ENCODE measurements around the gene PHLPP1.

PHLPP1 gene

DNA sequence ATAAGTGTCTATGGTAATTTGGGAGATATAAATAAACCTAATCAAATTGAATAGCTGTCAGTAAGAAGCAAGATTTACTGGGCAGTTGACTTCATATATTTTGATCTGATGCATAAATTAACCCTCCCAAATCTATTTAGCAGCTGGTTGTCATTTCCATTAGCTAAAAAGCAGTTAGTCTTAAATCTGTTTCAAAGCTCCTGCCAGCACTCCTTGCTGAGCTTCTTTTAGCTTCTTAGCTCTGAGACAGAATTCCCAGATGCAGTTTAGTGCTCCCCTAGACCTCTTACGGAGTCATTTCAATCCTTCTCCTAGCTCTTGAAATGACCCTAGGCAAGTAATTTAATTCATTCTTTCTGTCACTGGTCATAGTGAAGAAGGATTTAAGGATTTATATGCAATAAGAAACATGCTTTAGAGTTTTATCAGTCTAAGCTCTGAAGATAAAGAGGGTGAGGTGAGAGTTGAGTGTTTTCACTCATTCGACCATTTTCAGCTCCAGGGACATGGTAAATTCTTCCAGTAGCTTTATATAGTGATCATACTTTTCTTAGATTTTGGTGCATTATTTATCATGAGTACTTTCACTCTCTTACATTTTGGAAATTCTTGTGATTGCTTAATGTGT, 98.9 kb downstream of the PHLPP1 start:
- H3K9me3 ChIP-seq (replicated peaks; ENCODE audit: insufficient read depth, low read length) = no peaks in the 10 kb centered on the region
- H3K79me2 ChIP-seq (ENCODE audit: low read length) = no peaks in the 10 kb centered on the region
- no peak overlapping the region for H3K4me3 ChIP-seq (ENCODE audit: low read length)
- no peaks in the 10 kb centered on the region for H3K27me3 ChIP-seq (replicated peaks; ENCODE audit: insufficient read depth, low read length)
- no peak for TF ChIP-seq EZH2 (optimal IDR thresholded peaks at IDR 0.05; ENCODE audit: low read depth, low read length)
- no peak for TF ChIP-seq EZH2phosphoT487 (IDR thresholded peaks at IDR 0.05; ENCODE audit: low read length)
- TF ChIP-seq, protein P1, sequence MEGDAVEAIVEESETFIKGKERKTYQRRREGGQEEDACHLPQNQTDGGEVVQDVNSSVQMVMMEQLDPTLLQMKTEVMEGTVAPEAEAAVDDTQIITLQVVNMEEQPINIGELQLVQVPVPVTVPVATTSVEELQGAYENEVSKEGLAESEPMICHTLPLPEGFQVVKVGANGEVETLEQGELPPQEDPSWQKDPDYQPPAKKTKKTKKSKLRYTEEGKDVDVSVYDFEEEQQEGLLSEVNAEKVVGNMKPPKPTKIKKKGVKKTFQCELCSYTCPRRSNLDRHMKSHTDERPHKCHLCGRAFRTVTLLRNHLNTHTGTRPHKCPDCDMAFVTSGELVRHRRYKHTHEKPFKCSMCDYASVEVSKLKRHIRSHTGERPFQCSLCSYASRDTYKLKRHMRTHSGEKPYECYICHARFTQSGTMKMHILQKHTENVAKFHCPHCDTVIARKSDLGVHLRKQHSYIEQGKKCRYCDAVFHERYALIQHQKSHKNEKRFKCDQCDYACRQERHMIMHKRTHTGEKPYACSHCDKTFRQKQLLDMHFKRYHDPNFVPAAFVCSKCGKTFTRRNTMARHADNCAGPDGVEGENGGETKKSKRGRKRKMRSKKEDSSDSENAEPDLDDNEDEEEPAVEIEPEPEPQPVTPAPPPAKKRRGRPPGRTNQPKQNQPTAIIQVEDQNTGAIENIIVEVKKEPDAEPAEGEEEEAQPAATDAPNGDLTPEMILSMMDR (IDR thresholded peaks at IDR 0.05; ENCODE audit: low read length) = no peak
- no peak for DNase-seq
- no peaks in the 10 kb centered on the region for H3K36me3 ChIP-seq (replicated peaks; ENCODE audit: insufficient read depth, low read length)
- H3F3A ChIP-seq (ENCODE audit: insufficient read depth, low read length) = no peaks in the 10 kb centered on the region
- no peaks in the 10 kb centered on the region for H3K9me2 ChIP-seq (replicated peaks; ENCODE audit: insufficient read depth, low read length)
- H2AFZ ChIP-seq (ENCODE audit: low read length) = no peak overlapping the region
- no peak overlapping the region for H3K4me2 ChIP-seq (ENCODE audit: low read depth, low read length)
- no peak overlapping the region for H3K9ac ChIP-seq (ENCODE audit: low read length)
- no peaks in the 10 kb centered on the region for H4K20me1 ChIP-seq (ENCODE audit: insufficient read depth, low read length)
- H3K4me1 ChIP-seq (ENCODE audit: low read length) = 0 out of 2 replicates have a peak, but pooled peaks cover 6% of the 10 kb centered on the region
- H3K27ac ChIP-seq (ENCODE audit: low read length) = no peak overlapping the region

DNA sequence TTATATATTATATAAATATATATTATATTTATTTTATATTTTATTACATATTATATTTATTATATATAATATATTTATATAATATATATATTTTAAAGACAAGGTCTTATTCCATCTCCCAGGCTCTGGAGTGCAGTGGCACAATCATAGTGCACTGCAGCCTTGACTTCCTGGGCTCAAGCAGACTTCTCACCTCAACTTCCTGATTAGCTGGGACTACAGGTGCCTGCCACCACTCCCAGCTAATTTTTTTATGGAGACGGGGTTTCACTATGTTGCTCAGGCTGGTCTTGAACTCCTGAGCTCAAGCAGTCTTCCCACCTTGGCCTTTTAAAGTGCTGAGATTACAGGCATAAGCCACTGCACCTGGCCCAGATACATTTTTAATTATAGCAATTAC, 110.0 kb downstream of the PHLPP1 start:
- Histone ChIP-seq H3K9me3 (replicated peaks; ENCODE audit: insufficient read depth, low read length) (no peaks in the 10 kb centered on the region), H3K79me2 (ENCODE audit: low read length) (no peaks in the 10 kb centered on the region)
- TF ChIP-seq EZH2phosphoT487 (IDR thresholded peaks at IDR 0.05; ENCODE audit: low read length) (no peak), EZH2 (optimal IDR thresholded peaks at IDR 0.05; ENCODE audit: low read depth, low read length) (no peak)
- TF ChIP-seq, protein P1 (IDR thresholded peaks at IDR 0.05; ENCODE audit: low read length) = no peak

DNA sequence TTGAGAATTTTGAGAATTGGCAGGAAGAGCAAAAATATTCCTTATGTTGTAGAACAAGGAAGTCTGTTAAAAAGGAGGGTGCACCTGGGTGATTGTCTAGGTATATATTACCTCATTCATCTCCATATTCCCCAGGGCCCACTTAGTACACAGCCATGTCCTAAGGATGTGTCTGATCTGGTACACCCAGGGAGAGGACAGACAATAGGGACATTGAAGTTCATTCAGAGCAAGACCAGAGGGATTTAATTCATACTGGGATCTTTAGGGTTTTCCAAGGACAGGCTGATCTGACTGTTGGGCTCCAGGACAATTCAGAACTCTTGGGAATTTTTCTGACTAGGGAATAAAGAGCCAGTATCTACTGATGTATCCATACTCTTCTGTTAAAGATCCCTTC, 112.1 kb downstream of the PHLPP1 start:
- DNase-seq = no peak
- no peaks in the 10 kb centered on the region for H4K20me1 ChIP-seq (ENCODE audit: insufficient read depth, low read length)
- H3F3A ChIP-seq (ENCODE audit: insufficient read depth, low read length) = no peaks in the 10 kb centered on the region
- H3K4me1 ChIP-seq (ENCODE audit: low read length) = peaks cover 5% of the 10 kb centered on the region; the same call in 1 of the 2 replicates
- no peak overlapping the region for H3K4me3 ChIP-seq (ENCODE audit: low read length)
- no peaks in the 10 kb centered on the region for H3K9me3 ChIP-seq (replicated peaks; ENCODE audit: insufficient read depth, low read length)
- no peaks in the 10 kb centered on the region for H3K9me2 ChIP-seq (replicated peaks; ENCODE audit: insufficient read depth, low read length)
- H3K36me3 ChIP-seq (replicated peaks; ENCODE audit: insufficient read depth, low read length) = no peaks in the 10 kb centered on the region
- H3K27ac ChIP-seq (ENCODE audit: low read length) = no peak overlapping the region
- H3K9ac ChIP-seq (ENCODE audit: low read length) = no peak overlapping the region
- H3K27me3 ChIP-seq (replicated peaks; ENCODE audit: insufficient read depth, low read length) = no peaks in the 10 kb centered on the region
- H2AFZ ChIP-seq (ENCODE audit: low read length) = no peak overlapping the region
- TF ChIP-seq EZH2phosphoT487 (IDR thresholded peaks at IDR 0.05; ENCODE audit: low read length) (no peak), EZH2 (optimal IDR thresholded peaks at IDR 0.05; ENCODE audit: low read depth, low read length) (no peak)
- TF ChIP-seq, protein P1 (IDR thresholded peaks at IDR 0.05; ENCODE audit: low read length) = no peak
- no peaks in the 10 kb centered on the region for H3K79me2 ChIP-seq (ENCODE audit: low read length)
- H3K4me2 ChIP-seq (ENCODE audit: low read depth, low read length) = no peak overlapping the region

More for the DNA sequence above, 110.0 kb downstream of the PHLPP1 start:
- no peak overlapping the region for H3K27ac ChIP-seq (ENCODE audit: low read length)
- no peak overlapping the region for H3K4me3 ChIP-seq (ENCODE audit: low read length)
- H3K36me3 ChIP-seq (replicated peaks; ENCODE audit: insufficient read depth, low read length) = no peaks in the 10 kb centered on the region
- no peaks in the 10 kb centered on the region for H3F3A ChIP-seq (ENCODE audit: insufficient read depth, low read length)
- no peaks in the 10 kb centered on the region for H3K4me1 ChIP-seq (ENCODE audit: low read length)
- H2AFZ ChIP-seq (ENCODE audit: low read length) = no peak overlapping the region
- no peak overlapping the region for H3K4me2 ChIP-seq (ENCODE audit: low read depth, low read length)
- H3K9ac ChIP-seq (ENCODE audit: low read length) = no peak overlapping the region
- no peaks in the 10 kb centered on the region for H4K20me1 ChIP-seq (ENCODE audit: insufficient read depth, low read length)
- no peak for DNase-seq
- no peaks in the 10 kb centered on the region for H3K9me2 ChIP-seq (replicated peaks; ENCODE audit: insufficient read depth, low read length)
- H3K27me3 ChIP-seq (replicated peaks; ENCODE audit: insufficient read depth, low read length) = no peaks in the 10 kb centered on the region
